Body of pancreas (tissue), 4 donors: ENCODE data around the gene AMY1C.
"Not testable (repeated sequence)": the region's sequence is repeated elsewhere in the genome, so short reads cannot be mapped to it uniquely, and the experiment has no call there.

Experiments used
- CTCF ChIP-seq, 7 experiments: fragments of 450-650 bp in 4 of 7; fragments of 200-600 bp in 3 of 7; sonication (generic) in 3 of 7; IDR thresholded peaks; one replicate each; pipeline ENCODE4 v1.5.1; 2016 to 2019; ENCODE audit warnings: antibody characterized with exemption in 7 of 7
- POLR2A ChIP-seq, 3 donors: fragments of 450-650 bp; IDR thresholded peaks; one replicate each; pipeline ENCODE4 v1.6.1; 2016; ENCODE audit warnings: antibody characterized with exemption in 3 of 3, mild to moderate bottlenecking in 2 of 3

- not testable (repeated sequence) for TF ChIP-seq CTCF, POLR2A (IDR thresholded peaks at IDR 0.05)
Observed at GRCh38 chr1:103717404-103717803, 32.3 kb upstream of the AMY1C start.
